Heart left ventricle (tissue), 16 donors: ENCODE results near the gene RMP24.
"Not testable (repeated sequence)": the region's sequence is repeated elsewhere in the genome, so short reads cannot be mapped to it uniquely, and the experiment has no call there.

ENCODE experiments used
- ATAC-seq, 4 donors: fragments of 200-7000 bp; cut with Tn5 transposase; one replicate each; pipeline ENCODE4 v1.9.1; 2020 to 2022; ENCODE audit warnings: moderate library complexity in 4 of 4, mild to moderate bottlenecking in 3 of 4, moderate number of reproducible peaks in 1 of 4
- DNase-seq, 5 donors: peaks; one replicate each; pipeline ENCODE4 v3.0.0-alpha.2; 2020
- H3K27ac ChIP-seq, 12 donors: fragments of 200-600 bp; sonication (generic) in 4 of 12; one replicate each; pipeline versions ENCODE4 v1.5.0 to v1.8.0; 2016 to 2022; ENCODE audit warnings: mild to moderate bottlenecking in 2 of 12
- H3K27me3 ChIP-seq, 9 donors: fragments of 200-600 bp; sonication (generic) in 2 of 9; one replicate each; pipeline versions ENCODE4 v1.5.1 to v1.8.0; 2016 to 2022; ENCODE audit warnings: mild to moderate bottlenecking in 3 of 9
- H3K36me3 ChIP-seq, 9 donors: fragments of 200-600 bp; sonication (generic) in 2 of 9; one replicate each; pipeline versions ENCODE4 v1.5.0 to v1.8.0; 2018 to 2022; ENCODE audit warnings: mild to moderate bottlenecking in 2 of 9
- H3K4me1 ChIP-seq, 12 donors: fragments of 200-600 bp; sonication (generic) in 4 of 12; one replicate each; pipeline versions ENCODE4 v1.5.0 to v1.8.0; 2016 to 2022; ENCODE audit warnings: mild to moderate bottlenecking in 3 of 12
- H3K4me3 ChIP-seq, 12 donors: fragments of 200-600 bp; sonication (generic) in 4 of 12; one replicate each; pipeline versions ENCODE4 v1.5.0 to v1.8.0; 2017 to 2022; ENCODE audit warnings: mild to moderate bottlenecking in 9 of 12, moderate library complexity in 4 of 12
- H3K9me3 ChIP-seq, 12 donors: fragments of 200-600 bp; sonication (generic) in 4 of 12; one replicate each; pipeline versions ENCODE4 v1.5.0 to v1.8.0; 2016 to 2022; ENCODE audit warnings: mild to moderate bottlenecking in 1 of 12
- CTCF ChIP-seq, 12 donors: fragments of 200-600 bp; sonication (generic) in 4 of 12; IDR thresholded peaks; one replicate each; pipeline versions ENCODE4 v1.5.0 to v1.8.0; 2018 to 2022; ENCODE audit warnings: antibody characterized with exemption in 12 of 12, mild to moderate bottlenecking in 5 of 12
- POLR2A ChIP-seq, 2 donors: fragments of 450-650 bp; IDR thresholded peaks; one replicate each; pipeline ENCODE4 v1.6.1; 2017; ENCODE audit warnings: antibody characterized with exemption in 2 of 2, mild to moderate bottlenecking in 2 of 2, moderate library complexity in 2 of 2
- WGBS, 4 donors: extraction: QIAGEN DNeasy Blood & Tissue Kit in 2 of 4; methylation state at CpG; one replicate each; pipeline versions ENCODE4 v1.1.5 to v1.1.7; 2013 to 2018; 5-methylcytosine and 5-hydroxymethylcytosine counted together
- intact Hi-C, 10 donors: fragments of 100-400 bp; cut with DNase I; formaldehyde crosslinking; loops; one replicate each; pipeline versions ENCODE4 v1.11.1 to v1.14.2; 2022
- donor health status: ischemic (EF 13 %, LVEDD 7.1; RV severe dilation, severe dysfunction).
- donor health status: healthy with polysubstance abuse.
- donor health status: DM: no; HTN: yes; CAD: no.
- donor health status: DM: no; HTN: no; CAD: no.
- donor health status: ischemic (EF 25% LVEDD 6.9; RV normal size, moderate dysfunction).
- donor health status: ischemic (EF 25% LVEDD 5.7; RV mildly dilated, moderate dysfunction).
- donor health status: healthy.
- donor health status: DM: yes; HTN: yes; CAD: no.
- donor health status: ischemic (EF 35%, LVEDD 5.7; RV mildly dilated, moderate dysfunction).
- donor health status: nonischemic (EF 11% LVEDD 7.7; RV severe dilation, severe dysfunction).
- donor health status: DM: yes; HTN: yes; CAD: no.
- donor health status: PGD.
- donor health status: ischemic (EF 29% LVEDD 5.4; RV normal size, mild dysfunction).
- donor health status: nonischemic (EF 23%, LVEDD 6.1; RV moderate dilation, normal function).

The RMP24 gene

DNA sequence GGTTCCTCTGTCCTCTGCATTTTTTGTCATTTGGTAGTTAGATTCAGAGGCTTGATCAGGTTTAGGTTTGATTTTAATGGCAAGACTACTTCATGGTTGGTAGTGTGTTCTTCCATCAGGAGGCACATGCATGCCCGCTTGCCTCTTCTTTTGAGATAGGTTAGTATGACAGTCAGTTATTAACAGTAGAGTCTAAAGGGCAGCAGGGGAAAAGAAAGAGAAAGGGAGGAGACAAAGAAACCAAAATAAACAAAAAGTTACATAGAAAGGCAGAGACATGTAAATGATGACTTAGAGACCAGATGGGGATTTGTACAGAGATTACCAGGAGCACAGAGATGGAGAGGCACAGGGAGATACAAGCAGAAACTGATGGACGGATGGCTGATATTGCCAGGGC is 10.2 kb upstream of the RMP24 start:
- Histone ChIP-seq H3K4me1 (no peaks in the 10 kb centered on the region), H3K27ac (no peak overlapping the region), H3K36me3 (no peaks in the 10 kb centered on the region), H3K4me3 (no peak overlapping the region), H3K9me3 (peaks cover 0 to 11% (median 0%) of the 10 kb centered on the region in 12 donors), H3K27me3 (peaks cover 0 to 3% (median 0%) of the 10 kb centered on the region in 9 donors)
- intact Hi-C loops: no loop called here
- TF ChIP-seq POLR2A (IDR thresholded peaks at IDR 0.05) (no peak), CTCF (IDR thresholded peaks at IDR 0.05) (no peak)
- DNase-seq (no peak), ATAC-seq (no peak)
- 86 to 92% (median 90%) methylated on average over 2 of the region's 2 CpGs for WGBS, 4 donors

DNA sequence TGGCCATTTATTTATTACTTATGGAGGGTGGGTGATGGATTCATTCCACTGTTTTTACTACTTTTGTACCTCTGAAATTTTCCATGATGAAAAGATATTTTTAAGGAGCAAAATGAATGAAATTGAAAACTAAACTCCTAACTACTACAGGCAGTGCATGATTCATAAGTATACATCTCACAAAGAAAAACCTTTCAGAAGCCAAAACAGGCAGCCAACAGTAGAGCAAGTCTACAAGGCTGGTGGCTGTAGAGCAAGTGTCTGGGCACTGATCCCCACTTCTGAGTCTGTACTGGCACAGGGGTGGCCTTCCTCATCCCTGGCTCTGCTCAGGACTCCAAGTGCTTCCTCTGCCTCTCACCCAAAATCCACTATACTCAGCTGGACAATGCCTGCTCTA is 8.2 kb upstream of the RMP24 start:
- Histone ChIP-seq H3K4me3 (no peak overlapping the region), H3K4me1 (no peaks in the 10 kb centered on the region), H3K27ac (no peak overlapping the region), H3K27me3 (peaks cover 0 to 3% (median 0%) of the 10 kb centered on the region in 9 donors), H3K9me3 (peaks cover 0 to 9% (median 0%) of the 10 kb centered on the region in 12 donors), H3K36me3 (no peaks in the 10 kb centered on the region)
- ATAC-seq (no peak), DNase-seq (no peak)
- intact Hi-C loops: no loop called here
- TF ChIP-seq POLR2A (IDR thresholded peaks at IDR 0.05) (no peak), CTCF (IDR thresholded peaks at IDR 0.05) (no peak)

GRCh38 chr18:35967866-35968265 is 4.6 kb upstream of the RMP24 start:
- DNase-seq, H3K9me3 ChIP-seq, H3K27me3 ChIP-seq, H3K4me3 ChIP-seq, intact Hi-C loops, H3K36me3 ChIP-seq, H3K27ac ChIP-seq, ATAC-seq: not testable (repeated sequence)
- H3K4me1 ChIP-seq: peaks cover 0 to 20% (median under 1%) of the 10 kb centered on the region in 12 donors
- WGBS, 4 donors: 89 to 94% (median 93%) methylated on average over 4 of the region's 4 CpGs

GRCh38 chr18:35968278-35968880 is 4.1 kb upstream of the RMP24 start:
- Histone ChIP-seq H3K27me3 (no peaks in the 10 kb centered on the region), H3K4me1 (peaks cover 0 to 25% (median 5%) of the 10 kb centered on the region in 12 donors), H3K4me3 (no peak overlapping the region), H3K27ac (no peak overlapping the region), H3K36me3 (no peaks in the 10 kb centered on the region), H3K9me3 (no peaks in the 10 kb centered on the region)
- intact Hi-C loops: no loop called here
- WGBS, 4 donors: 77 to 83% (median 80%) methylated on average over 9 of the region's 9 CpGs
- TF ChIP-seq CTCF (IDR thresholded peaks at IDR 0.05) (no peak), POLR2A (IDR thresholded peaks at IDR 0.05) (no peak)
- DNase-seq (no peak), ATAC-seq (no peak)

DNA sequence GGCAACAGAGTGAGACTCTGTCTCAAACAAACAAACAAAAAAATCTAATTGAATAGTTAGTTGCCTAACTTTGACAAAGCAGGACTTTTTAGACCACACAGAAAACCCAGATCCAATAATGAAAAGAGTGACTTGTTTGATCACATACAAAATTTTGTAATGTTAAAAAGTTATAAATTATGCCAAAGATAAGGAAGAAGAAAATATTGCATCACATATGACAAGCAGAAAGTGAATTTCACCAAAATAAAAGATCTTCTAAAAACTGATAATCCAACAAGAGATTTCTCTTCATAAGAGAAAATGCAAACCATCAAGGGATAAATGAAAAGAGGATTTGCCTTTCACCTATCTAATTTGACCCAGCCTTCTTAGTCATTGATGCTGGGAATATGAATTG is 2.8 kb upstream of the RMP24 start:
- Histone ChIP-seq H3K4me3 (peak overlapping the region in 1 of 12 donors; percentile 39), H3K36me3 (peaks cover 0 to 11% (median 1%) of the 10 kb centered on the region in 9 donors), H3K27ac (peak overlapping the region in 1 of 12 donors; percentile 12), H3K4me1 (peaks cover 0 to 38% (median 13%) of the 10 kb centered on the region in 12 donors), H3K9me3 (no peaks in the 10 kb centered on the region), H3K27me3 (no peaks in the 10 kb centered on the region)
- DNase-seq (no peak), ATAC-seq (no peak)
- no peak for TF ChIP-seq POLR2A (IDR thresholded peaks at IDR 0.05)
- no peak for TF ChIP-seq CTCF (IDR thresholded peaks at IDR 0.05)
- intact Hi-C loops: no loop called here
